ENCODE measurements around the gene ZNF785. TPM values are rescaled to one million over a fixed set of nuclear protein-coding genes. Genes with fewer than 3 reads are reported as not detected.

The ZNF785 gene
- total RNA-seq, 1 experiment from 2014 or later, result 18.8 TPM

GRCh38 chr16:30551781-30552180, 33.7 kb downstream of the ZNF785 start:
- Histone ChIP-seq H3K9me3 (ENCODE audit: control insufficient read depth, low read depth, low read length) (no peaks in the 10 kb centered on the region), H3K4me1 (ENCODE audit: insufficient read depth, low read length) (peaks cover 3% of the 10 kb centered on the region; the same call in 1 of the 2 replicates), H4K5ac (ENCODE audit: insufficient read length, low read depth, low read length) (no peak overlapping the region), H3K56ac (ENCODE audit: insufficient read length, low read depth, low read length) (no peak overlapping the region), H2BK15ac (ENCODE audit: low read depth, low read length) (no peak overlapping the region), H4K20me1 (ENCODE audit: control insufficient read depth, insufficient read depth, insufficient read length) (no peaks in the 10 kb centered on the region), H2BK12ac (ENCODE audit: insufficient read length, low read depth, low read length) (no peak overlapping the region), H3K79me2 (ENCODE audit: insufficient read depth, low read length) (no peaks in the 10 kb centered on the region), H3K4ac (ENCODE audit: low read depth, low read length) (no peak overlapping the region), H2BK120ac (ENCODE audit: low read depth, low read length, poor library complexity, severe bottlenecking) (no peak overlapping the region), H2AFZ (ENCODE audit: low read length) (no peak overlapping the region), H3K79me1 (ENCODE audit: insufficient read depth, low read depth, low read length, poor library complexity, severe bottlenecking) (no peaks in the 10 kb centered on the region), H3K9ac (ENCODE audit: extremely low read depth, insufficient read length, low read length) (no peak overlapping the region), H3K23ac (ENCODE audit: insufficient read length, low read depth, low read length) (no peak overlapping the region), H3K27me3 (ENCODE audit: insufficient read depth, low read length) (no peaks in the 10 kb centered on the region), H3K23me2 (ENCODE audit: insufficient read length, low read depth, low read length, poor library complexity, severe bottlenecking) (no peaks in the 10 kb centered on the region), H3K18ac (ENCODE audit: insufficient read length, low read depth, low read length) (no peak overlapping the region), H3K14ac (ENCODE audit: insufficient read depth, low read length) (no peak overlapping the region), H2AK5ac (ENCODE audit: insufficient read length, low read length) (no peak overlapping the region), H4K91ac (ENCODE audit: insufficient read length, low read depth, low read length) (no peak overlapping the region), H3K27ac (ENCODE audit: insufficient read length, low read depth, low read length) (no peak overlapping the region), H3T11ph (ENCODE audit: low read length) (no peak overlapping the region), H4K8ac (replicated peaks; ENCODE audit: insufficient read length, low read depth, low read length) (no peak overlapping the region), H2BK5ac (ENCODE audit: insufficient read length, low read length) (no peak overlapping the region), H3K4me2 (ENCODE audit: insufficient read depth, insufficient read length, low read length) (no peak overlapping the region), H2BK20ac (ENCODE audit: low read depth, low read length, poor library complexity, severe bottlenecking) (no peak overlapping the region)
- Mint-ChIP-seq H3K27me3 (ENCODE audit: low read depth) (peaks cover 4% of the 10 kb centered on the region; the same call in 1 of the 2 replicates), H3K4me1 (peaks cover 22 to 31% of the 10 kb centered on the region in 2 experiments), H3K4me3 (no peak overlapping the region), H3K27ac (no peak overlapping the region), H3K9me3 (peaks cover 0 to 6% of the 10 kb centered on the region in 2 experiments; a peak in 1 of 5 replicates), H3K36me3 (ENCODE audit: insufficient read depth in 1 of 3, low read depth in 3 of 3) (peaks cover 5 to 37% (median 33%) of the 10 kb centered on the region in 3 experiments)
- no CpG with 5 or more reads among the region's 3 CpGs for WGBS (ENCODE audit: extremely low coverage, insufficient read length, low lambda C conversion rate)
- DNase-seq, result no peak
- TF ChIP-seq CTCF (conservative IDR thresholded peaks at IDR 0.05), result no peak
